ENCODE data around the gene TBX6.

GRCh38 chr16:30113031-30113710 lies 21.4 kb upstream of the TBX6 start, which contains the start of gene GDPD3:
- TF ChIP-seq POLR2A (IDR thresholded peaks at IDR 0.05) (no peak), CTCF (IDR thresholded peaks at IDR 0.05) (no peak)
